ENCODE results near the gene STOML1.

DNA sequence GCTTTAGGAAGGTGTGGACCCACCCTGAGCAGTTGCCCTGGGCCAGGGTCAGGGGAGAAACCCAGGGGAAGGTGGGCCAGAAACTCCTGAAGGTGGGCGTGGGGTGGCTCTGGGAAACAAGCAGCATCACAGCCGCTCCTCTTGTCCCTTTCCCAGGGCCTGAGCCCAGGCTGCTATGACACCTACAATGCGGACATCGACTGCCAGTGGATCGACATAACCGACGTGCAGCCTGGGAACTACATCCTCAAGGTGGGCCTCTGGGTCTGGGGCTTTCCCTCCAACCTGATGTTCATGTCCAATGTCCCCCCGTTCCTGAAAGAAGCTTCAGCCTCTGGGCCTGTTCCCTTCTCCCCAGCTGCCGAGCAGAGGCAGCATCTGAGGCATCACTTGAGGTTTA lies 44.4 kb downstream of the STOML1 start:
- TF ChIP-seq, protein P1, sequence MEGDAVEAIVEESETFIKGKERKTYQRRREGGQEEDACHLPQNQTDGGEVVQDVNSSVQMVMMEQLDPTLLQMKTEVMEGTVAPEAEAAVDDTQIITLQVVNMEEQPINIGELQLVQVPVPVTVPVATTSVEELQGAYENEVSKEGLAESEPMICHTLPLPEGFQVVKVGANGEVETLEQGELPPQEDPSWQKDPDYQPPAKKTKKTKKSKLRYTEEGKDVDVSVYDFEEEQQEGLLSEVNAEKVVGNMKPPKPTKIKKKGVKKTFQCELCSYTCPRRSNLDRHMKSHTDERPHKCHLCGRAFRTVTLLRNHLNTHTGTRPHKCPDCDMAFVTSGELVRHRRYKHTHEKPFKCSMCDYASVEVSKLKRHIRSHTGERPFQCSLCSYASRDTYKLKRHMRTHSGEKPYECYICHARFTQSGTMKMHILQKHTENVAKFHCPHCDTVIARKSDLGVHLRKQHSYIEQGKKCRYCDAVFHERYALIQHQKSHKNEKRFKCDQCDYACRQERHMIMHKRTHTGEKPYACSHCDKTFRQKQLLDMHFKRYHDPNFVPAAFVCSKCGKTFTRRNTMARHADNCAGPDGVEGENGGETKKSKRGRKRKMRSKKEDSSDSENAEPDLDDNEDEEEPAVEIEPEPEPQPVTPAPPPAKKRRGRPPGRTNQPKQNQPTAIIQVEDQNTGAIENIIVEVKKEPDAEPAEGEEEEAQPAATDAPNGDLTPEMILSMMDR (IDR thresholded peaks at IDR 0.05): no peak
- TF ChIP-seq SIN3A (IDR thresholded peaks at IDR 0.05; ENCODE audit: borderline replicate concordance, insufficient read depth, low read depth, low read length): no peak

All from Panc1 (cell line).